ENCODE measurements around the gene PIM3. TPM values are rescaled to one million over a fixed set of nuclear protein-coding genes. Genes with fewer than 3 reads are reported as not detected.

The PIM3 gene
- total RNA-seq, 6 experiments from 2014 or later, result 14.8 to 18.8 (median 17.4) TPM

GRCh38 chr22:49929211-49929979 is 31.2 kb upstream of the PIM3 start:
- peak; percentile 95 for TF ChIP-seq CTCF (IDR thresholded peaks at IDR 0.05)
- no peak overlapping the region for H3K27ac Mint-ChIP-seq
- no peak overlapping the region for H3K4me3 Mint-ChIP-seq
- peaks cover 5% of the 10 kb centered on the region; the same call in 1 of the 2 replicates for H3K36me3 Mint-ChIP-seq (ENCODE audit: low read depth)
- peaks cover 1% of the 10 kb centered on the region for H3K27me3 Mint-ChIP-seq (ENCODE audit: insufficient read depth)
- peaks cover 7% of the 10 kb centered on the region for H3K4me1 Mint-ChIP-seq (ENCODE audit: low read depth)
- DNase-seq, result no peak
- no peaks in the 10 kb centered on the region for H3K9me3 Mint-ChIP-seq

- no peak for TF ChIP-seq CTCF (IDR thresholded peaks at IDR 0.05)
- H3K36me3 Mint-ChIP-seq (ENCODE audit: low read depth), result peaks cover 4% of the 10 kb centered on the region; the same call in 1 of the 2 replicates
- H3K27ac Mint-ChIP-seq, result no peak overlapping the region
- H3K27me3 Mint-ChIP-seq (ENCODE audit: insufficient read depth), result peaks cover 1% of the 10 kb centered on the region
- no peaks in the 10 kb centered on the region for H3K9me3 Mint-ChIP-seq
- no peak for DNase-seq
- H3K4me3 Mint-ChIP-seq, result no peak overlapping the region
- H3K4me1 Mint-ChIP-seq (ENCODE audit: low read depth), result peaks cover 7% of the 10 kb centered on the region
Observed at GRCh38 chr22:49929994-49930575, 30.5 kb upstream of the PIM3 start.

- H3K27ac Mint-ChIP-seq, result no peak overlapping the region
- no peaks in the 10 kb centered on the region for H3K9me3 Mint-ChIP-seq
- no peaks in the 10 kb centered on the region for H3K36me3 Mint-ChIP-seq (ENCODE audit: low read depth)
- H3K4me3 Mint-ChIP-seq, result no peak overlapping the region
- peaks cover 7% of the 10 kb centered on the region for H3K4me1 Mint-ChIP-seq (ENCODE audit: low read depth)
- peaks cover 1% of the 10 kb centered on the region; the same call in 1 of the 2 replicates for H3K27me3 Mint-ChIP-seq (ENCODE audit: insufficient read depth)
- TF ChIP-seq CTCF (IDR thresholded peaks at IDR 0.05), result peak; percentile 71
- DNase-seq, result peak; percentile 66
Observed at GRCh38 chr22:49930596-49931412, 29.8 kb upstream of the PIM3 start.

- Mint-ChIP-seq H3K36me3 (ENCODE audit: low read depth) (no peaks in the 10 kb centered on the region), H3K9me3 (no peaks in the 10 kb centered on the region), H3K27me3 (ENCODE audit: insufficient read depth) (peaks cover 1% of the 10 kb centered on the region; the same call in 1 of the 2 replicates), H3K27ac (no peak overlapping the region), H3K4me1 (ENCODE audit: low read depth) (peaks cover 7% of the 10 kb centered on the region), H3K4me3 (no peak overlapping the region)
- no peak for DNase-seq
- TF ChIP-seq CTCF (IDR thresholded peaks at IDR 0.05), result no peak
Observed at GRCh38 chr22:49933236-49934159, 27.1 kb upstream of the PIM3 start.

All from HFFc6 (cell line).